ENCODE results near the gene USP54. TPM values are rescaled to one million over a fixed set of nuclear protein-coding genes. Genes with fewer than 3 reads are reported as not detected.
A peak's percentile ranks its signal among the peaks of the same experiment; 100 is the strongest.

Gene USP54
- total and polyA plus RNA-seq, 2 of the 13 experiments (the other 11 are each of a cell fraction or from before 2014, with no cell fraction given): 18.1 to 25.0 TPM

GRCh38 chr10:73625004-73625883 is 34.1 kb upstream of the USP54 start (continued):
- TF ChIP-seq PCBP2 (optimal IDR thresholded peaks at IDR 0.05; ENCODE audit: low read depth, low read length, poor library complexity, severe bottlenecking) (no peak), CREB3 (CRISPR knock-in tag; IDR thresholded peaks at IDR 0.05) (no peak), HBP1 (CRISPR knock-in tag; IDR thresholded peaks at IDR 0.05; ENCODE audit: low read depth) (no peak), ZBTB40 (IDR thresholded peaks at IDR 0.05) (no peak), ZBTB40 (CRISPR knock-in tag; IDR thresholded peaks at IDR 0.05) (no peak), MAZ (IDR thresholded peaks at IDR 0.05; ENCODE audit: borderline replicate concordance, low read depth, low read length) (no peak), MAZ (CRISPR knock-in tag; IDR thresholded peaks at IDR 0.05; ENCODE audit: low read depth) (no peak), THAP11 (CRISPR knock-in tag; IDR thresholded peaks at IDR 0.05) (no peak), ZMAT3 (CRISPR knock-in tag; conservative IDR thresholded peaks at IDR 0.05) (no peak), HNRNPL (IDR thresholded peaks at IDR 0.05; ENCODE audit: low read depth, low read length) (no peak), ISX (CRISPR knock-in tag; conservative IDR thresholded peaks at IDR 0.05) (no peak), POLR2A (IDR thresholded peaks at IDR 0.05; ENCODE audit: insufficient read depth in 1 of 2, low read depth in 2 of 2, low read length in 2 of 2) (0 out of 4 replicates have a peak, but pooled peaks of 1 of the 2 experiments have one; percentile 32), ZSCAN31 (CRISPR knock-in tag; IDR thresholded peaks at IDR 0.05; ENCODE audit: low read depth) (0 out of 2 replicates have a peak, but pooled peaks have one; percentile 6), MTA3 (CRISPR knock-in tag; IDR thresholded peaks at IDR 0.05) (no peak), CENPT (CRISPR knock-in tag; IDR thresholded peaks at IDR 0.05; ENCODE audit: low read depth) (no peak), SNRNP70 (IDR thresholded peaks at IDR 0.05; ENCODE audit: low read depth, low read length) (no peak), ZBTB38 (CRISPR knock-in tag; IDR thresholded peaks at IDR 0.05) (no peak), DR1 (CRISPR knock-in tag; IDR thresholded peaks at IDR 0.05) (no peak)
